Esophagus squamous epithelium (tissue), 5 donors: Measurements from ENCODE around the gene ADM. TPM values are rescaled to one million over a fixed set of nuclear protein-coding genes. Genes with fewer than 3 reads are reported as not detected.

Source experiments
- DNase-seq: peaks from one replicate; lab custom pipeline; 2025; lab: John Stamatoyannopoulos, UW
- H3K27ac ChIP-seq, 4 donors: fragments of 200-600 bp; sonication (generic); one replicate each; pipeline ENCODE4 v1.5.1; 2016 to 2019; ENCODE audit warnings: mild to moderate bottlenecking in 1 of 4
- H3K27me3 ChIP-seq, 4 donors: fragments of 200-600 bp; sonication (generic); 1 replicate in 3 of 4; 2 replicates in 1 of 4; pipeline versions ENCODE4 v1.5.1 to v1.6.0; 2017 to 2021; ENCODE audit warnings: antibody characterized with exemption in 1 of 4
- H3K36me3 ChIP-seq, 3 donors: fragments of 200-600 bp; sonication (generic); one replicate each; pipeline ENCODE4 v1.5.1; 2016 to 2019
- H3K4me1 ChIP-seq, 3 donors: fragments of 200-600 bp; sonication (generic); one replicate each; pipeline ENCODE4 v1.5.1; 2017 to 2019
- H3K4me3 ChIP-seq, 4 donors: fragments of 200-600 bp; sonication (generic); 1 replicate in 3 of 4; 2 replicates in 1 of 4; pipeline ENCODE4 v1.5.1; 2016 to 2019; ENCODE audit warnings: mild to moderate bottlenecking in 2 of 4, moderate library complexity in 1 of 4
- H3K9me3 ChIP-seq, 3 donors: fragments of 200-600 bp; sonication (generic); one replicate each; pipeline ENCODE4 v1.5.1; 2016 to 2019
- POLR2A ChIP-seq, 4 donors: fragments of 450-650 bp; IDR thresholded peaks; one replicate each; pipeline ENCODE4 v1.6.1; 2017; ENCODE audit warnings: antibody characterized with exemption in 4 of 4, mild to moderate bottlenecking in 4 of 4, moderate library complexity in 3 of 4
- WGBS, 2 donors: methylation state at CpG; one replicate each; pipeline ENCODE4 v1.1.5; 2018; 5-methylcytosine and 5-hydroxymethylcytosine counted together
- intact Hi-C: fragments of 100-400 bp; cut with DNase I; formaldehyde crosslinking; loops from one replicate; pipeline ENCODE4 v1.15.0; 2022
- total RNA-seq, 4 donors: library from RNA; depleted of rRNA; stranded (reverse); fragments of >200 nt; gene quantifications; one replicate each; pipeline ENCODE4 v1.1.0, GENCODE V29; 2016
- TF ChIP-seq, protein P1 (sequence below), 6 experiments: fragments of 450-650 bp in 4 of 6; fragments of 200-600 bp in 2 of 6; sonication (generic) in 2 of 6; IDR thresholded peaks; one replicate each; pipeline ENCODE4 v1.5.1; 2016 to 2019; ENCODE audit warnings: antibody characterized with exemption in 6 of 6, mild to moderate bottlenecking in 4 of 6, moderate library complexity in 4 of 6
- donor health status: DM: yes; HTN: yes; CAD: no.

Gene ADM
- total RNA-seq, 4 donors from 2014 or later, result 14.3 to 69.6 (median 57.7) TPM

DNA sequence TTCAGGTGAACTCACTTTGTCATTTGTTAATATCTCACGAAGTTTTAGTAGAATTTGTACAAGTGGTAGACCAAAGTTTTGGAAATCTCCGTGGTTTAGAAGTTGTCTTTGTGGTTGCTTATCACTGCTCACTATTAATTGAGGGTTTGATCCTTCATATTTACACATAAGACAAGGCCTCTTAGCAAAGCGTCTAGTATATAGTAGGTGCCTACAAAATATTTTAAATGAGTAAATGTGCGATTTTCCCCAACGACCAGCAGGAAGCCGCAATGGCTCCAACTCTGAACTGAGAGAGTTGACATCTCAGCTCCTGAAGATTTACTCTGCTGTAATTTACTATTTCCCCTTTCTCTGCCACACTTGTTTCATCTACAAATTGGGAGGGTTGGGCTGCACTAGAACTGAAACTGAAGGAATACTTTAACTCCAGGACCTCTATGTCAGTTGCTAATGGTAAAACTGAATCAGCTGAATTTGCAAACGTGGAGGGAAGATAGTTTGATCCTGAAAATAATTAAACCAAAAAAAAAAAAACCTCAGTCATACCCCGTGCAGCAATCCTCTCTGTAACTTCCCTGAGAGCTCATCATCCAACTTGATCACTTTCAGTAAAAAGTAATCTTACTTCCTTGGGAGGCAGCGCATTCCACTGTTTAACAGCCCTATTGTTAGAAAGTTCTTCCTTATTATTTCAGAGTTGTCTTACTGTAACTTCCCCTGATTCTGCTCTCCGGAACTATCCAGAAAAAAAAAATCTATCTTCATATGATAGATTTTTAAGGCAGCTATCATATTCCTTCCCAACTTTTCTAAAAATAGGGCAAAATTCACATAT lies 9.6 kb upstream of the ADM start:
- Histone ChIP-seq H3K27ac (peak overlapping the region; percentile 95 to 99 (median 96)), H3K36me3 (no peaks in the 10 kb centered on the region), H3K9me3 (no peaks in the 10 kb centered on the region), H3K27me3 (no peaks in the 10 kb centered on the region), H3K4me3 (peak overlapping the region; percentile 78 to 100 (median 84)), H3K4me1 (peaks cover 11 to 46% (median 20%) of the 10 kb centered on the region in 3 donors)
- TF ChIP-seq, protein P1, sequence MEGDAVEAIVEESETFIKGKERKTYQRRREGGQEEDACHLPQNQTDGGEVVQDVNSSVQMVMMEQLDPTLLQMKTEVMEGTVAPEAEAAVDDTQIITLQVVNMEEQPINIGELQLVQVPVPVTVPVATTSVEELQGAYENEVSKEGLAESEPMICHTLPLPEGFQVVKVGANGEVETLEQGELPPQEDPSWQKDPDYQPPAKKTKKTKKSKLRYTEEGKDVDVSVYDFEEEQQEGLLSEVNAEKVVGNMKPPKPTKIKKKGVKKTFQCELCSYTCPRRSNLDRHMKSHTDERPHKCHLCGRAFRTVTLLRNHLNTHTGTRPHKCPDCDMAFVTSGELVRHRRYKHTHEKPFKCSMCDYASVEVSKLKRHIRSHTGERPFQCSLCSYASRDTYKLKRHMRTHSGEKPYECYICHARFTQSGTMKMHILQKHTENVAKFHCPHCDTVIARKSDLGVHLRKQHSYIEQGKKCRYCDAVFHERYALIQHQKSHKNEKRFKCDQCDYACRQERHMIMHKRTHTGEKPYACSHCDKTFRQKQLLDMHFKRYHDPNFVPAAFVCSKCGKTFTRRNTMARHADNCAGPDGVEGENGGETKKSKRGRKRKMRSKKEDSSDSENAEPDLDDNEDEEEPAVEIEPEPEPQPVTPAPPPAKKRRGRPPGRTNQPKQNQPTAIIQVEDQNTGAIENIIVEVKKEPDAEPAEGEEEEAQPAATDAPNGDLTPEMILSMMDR (IDR thresholded peaks at IDR 0.05), result no peak
- no peak for TF ChIP-seq POLR2A (IDR thresholded peaks at IDR 0.05)
- intact Hi-C loops, result no loop called here
- no peak for DNase-seq
- 35 to 48% methylated on average over 10 of the region's 10 CpGs for WGBS, 2 donors

DNA sequence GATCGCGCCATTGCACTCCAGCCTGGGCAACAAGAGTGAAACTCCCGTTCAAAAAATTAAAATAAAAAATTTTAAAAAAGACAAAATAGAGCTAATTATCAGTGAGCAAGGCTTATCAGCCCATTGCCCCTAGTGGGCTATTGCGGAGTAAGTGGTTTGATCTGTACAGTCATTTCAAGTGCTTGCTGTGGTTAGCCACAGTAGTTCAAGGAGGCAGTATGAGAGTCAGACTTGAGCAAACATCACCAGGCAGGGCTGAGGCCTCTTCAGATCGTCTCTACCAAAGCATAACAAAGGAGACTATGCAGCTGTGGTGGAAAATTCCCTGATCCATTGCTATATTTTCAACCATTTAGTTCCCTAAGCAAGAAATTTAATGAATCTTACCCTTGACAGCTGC lies 6.5 kb upstream of the ADM start:
- no peak for TF ChIP-seq POLR2A (IDR thresholded peaks at IDR 0.05)
- TF ChIP-seq, protein P1 (IDR thresholded peaks at IDR 0.05), result no peak
- Histone ChIP-seq H3K27ac (no peak overlapping the region), H3K4me3 (no peak overlapping the region), H3K36me3 (no peaks in the 10 kb centered on the region), H3K27me3 (no peaks in the 10 kb centered on the region), H3K4me1 (peaks cover 0 to 28% (median under 1%) of the 10 kb centered on the region in 3 donors), H3K9me3 (no peaks in the 10 kb centered on the region)
- 74 to 79% methylated on average over 5 of the region's 5 CpGs for WGBS, 2 donors
- DNase-seq, result no peak
- intact Hi-C loops, result no loop called here

DNA sequence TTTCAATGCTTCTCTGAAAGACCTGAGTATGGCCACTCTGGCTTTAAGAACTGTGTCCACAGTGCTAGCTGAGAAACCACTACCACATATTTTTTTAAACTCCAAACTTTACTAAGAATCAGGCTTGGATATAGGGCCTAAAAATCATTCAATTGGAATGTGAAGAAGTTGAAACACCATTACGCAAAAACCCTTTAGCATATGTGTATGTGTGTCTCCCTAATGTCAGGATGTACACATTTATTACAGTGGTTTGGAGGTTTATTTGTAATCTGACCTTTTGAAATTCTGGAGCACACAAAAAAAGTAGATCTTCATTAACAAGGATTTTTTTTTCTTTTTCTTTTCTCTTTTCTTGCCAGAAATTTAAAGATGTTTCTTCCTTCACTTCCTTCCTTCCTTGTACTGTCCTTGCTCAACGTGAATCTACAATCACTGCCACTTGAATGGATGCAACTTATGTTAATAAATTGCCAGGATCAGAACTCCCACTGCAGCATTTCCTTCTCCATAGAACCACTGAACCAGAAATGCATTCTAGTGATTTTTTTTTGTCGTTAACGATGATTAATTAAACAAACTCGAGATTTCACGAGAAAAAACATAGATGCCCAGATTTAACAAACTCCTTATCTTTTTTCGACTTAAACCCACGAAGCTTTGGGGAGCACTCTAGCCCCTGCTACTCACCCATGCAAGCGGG lies 3.1 kb upstream of the ADM start:
- peaks cover 6 to 47% (median 20%) of the 10 kb centered on the region in 3 donors for H3K4me1 ChIP-seq
- no peak for DNase-seq
- peaks cover 0 to 14% (median 0%) of the 10 kb centered on the region in 4 donors for H3K27me3 ChIP-seq
- H3K27ac ChIP-seq, result peak overlapping the region; percentile 86 to 96 (median 92)
- H3K9me3 ChIP-seq, result no peaks in the 10 kb centered on the region
- WGBS, 2 donors, result 43 to 50% methylated on average over 9 of the region's 9 CpGs
- intact Hi-C loops, result loop anchor here (10.0 kb wide), 1 partner anchor 317 kb away; no protein-coding TSS in a partner anchor
- H3K36me3 ChIP-seq, result no peaks in the 10 kb centered on the region
- TF ChIP-seq POLR2A (IDR thresholded peaks at IDR 0.05), result no peak
- TF ChIP-seq, protein P1 (IDR thresholded peaks at IDR 0.05), result no peak
- peak overlapping the region; percentile 61 to 84 (median 78) for H3K4me3 ChIP-seq

DNA sequence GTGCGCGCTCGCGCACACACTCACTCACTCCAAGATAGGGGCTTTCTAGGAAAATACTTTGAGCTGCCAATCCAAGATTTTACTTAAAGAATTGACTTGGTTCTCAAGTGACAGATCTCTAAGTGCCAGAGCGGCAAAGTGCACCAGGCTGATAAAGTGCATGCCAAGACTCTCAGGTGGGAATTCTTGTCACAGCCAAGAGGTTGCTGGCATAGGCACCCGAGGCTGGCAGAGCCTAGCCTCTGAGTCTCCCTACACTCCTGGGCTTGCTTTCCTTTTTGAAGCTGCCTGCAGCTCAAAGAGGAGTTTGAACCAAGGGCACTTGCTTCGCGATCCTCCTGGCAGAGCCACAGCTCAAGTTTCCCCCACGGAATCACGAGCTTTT lies 2.5 kb upstream of the ADM start:
- intact Hi-C loops, result loop anchor here (10.0 kb wide), 1 partner anchor 318 kb away; no protein-coding TSS in a partner anchor
- TF ChIP-seq, protein P1 (IDR thresholded peaks at IDR 0.05), result no peak
- TF ChIP-seq POLR2A (IDR thresholded peaks at IDR 0.05), result no peak
- Histone ChIP-seq H3K4me1 (peaks cover 12 to 53% (median 24%) of the 10 kb centered on the region in 3 donors), H3K27me3 (peaks cover 0 to 14% (median 0%) of the 10 kb centered on the region in 4 donors), H3K9me3 (no peaks in the 10 kb centered on the region), H3K27ac (peak overlapping the region; percentile 86 to 96 (median 92)), H3K4me3 (peak overlapping the region; percentile 61 to 84 (median 78)), H3K36me3 (no peaks in the 10 kb centered on the region)
- no peak for DNase-seq
- WGBS, 2 donors, result 56 to 91% methylated on average over 5 of the region's 10 CpGs
